ENCODE measurements around the gene HLA-DOB. TPM values are rescaled to one million over a fixed set of nuclear protein-coding genes. Genes with fewer than 3 reads are reported as not detected.

Gene HLA-DOB
- total and polyA plus RNA-seq, 2 of the 13 experiments (the other 11 are each of a cell fraction or from before 2014, with no cell fraction given), result not detected

- TF ChIP-seq SNAPC4 (CRISPR knock-in tag; IDR thresholded peaks at IDR 0.05), result peak; percentile 90
- TF ChIP-seq ZNF704 (CRISPR knock-in tag; IDR thresholded peaks at IDR 0.05; ENCODE audit: borderline replicate concordance), result no peak
- TF ChIP-seq ZNF614 (CRISPR knock-in tag; IDR thresholded peaks at IDR 0.05; ENCODE audit: borderline replicate concordance), result peak; percentile 70; the same call in 1 of the 2 replicates
- TF ChIP-seq BRF2 (CRISPR knock-in tag; IDR thresholded peaks at IDR 0.05), result no peak
- peak; percentile 90; the same call in 1 of the 2 replicates for TF ChIP-seq ZBTB4 (CRISPR knock-in tag; IDR thresholded peaks at IDR 0.05; ENCODE audit: borderline replicate concordance)
- no peak for TF ChIP-seq SRSF9 (IDR thresholded peaks at IDR 0.05; ENCODE audit: borderline replicate concordance, insufficient read depth, low read depth, low read length, poor library complexity, severe bottlenecking)
- TF ChIP-seq NR2F6 (IDR thresholded peaks at IDR 0.05), result no peak
- TF ChIP-seq NR2F6 (CRISPR knock-in tag; IDR thresholded peaks at IDR 0.05), result peak; percentile 45; the same call in 1 of the 2 replicates
- TF ChIP-seq HINFP (CRISPR knock-in tag; IDR thresholded peaks at IDR 0.05; ENCODE audit: low read depth), result peak; percentile 89
- peak; percentile 97 for TF ChIP-seq KDM2A (CRISPR knock-in tag; IDR thresholded peaks at IDR 0.05; ENCODE audit: borderline replicate concordance, low read depth)
- TF ChIP-seq MAFG (CRISPR knock-in tag; IDR thresholded peaks at IDR 0.05), result no peak
- TF ChIP-seq AHR (CRISPR knock-in tag; IDR thresholded peaks at IDR 0.05), result peak; percentile 86; the same call in 1 of the 2 replicates
- TF ChIP-seq SMAD9 (CRISPR knock-in tag; IDR thresholded peaks at IDR 0.05), result no peak
- TF ChIP-seq NFE2L2 (IDR thresholded peaks at IDR 0.05; ENCODE audit: low read length), result no peak
- TF ChIP-seq THAP11 (CRISPR knock-in tag; IDR thresholded peaks at IDR 0.05), result peak; percentile 81
- peak; percentile 91 for TF ChIP-seq ZFY (CRISPR knock-in tag; IDR thresholded peaks at IDR 0.05)
These were observed 21.5 kb upstream of the HLA-DOB start, which contains the start of gene TAP2 (continued) for GRCh38 chr6:32838114-32838958.

Measured in HepG2 (cell line).